ENCODE measurements around the gene AJM1.
"Not testable (repeated sequence)": the region's sequence is repeated elsewhere in the genome, so short reads cannot be mapped to it uniquely, and the experiment has no call there.

The AJM1 gene

GRCh38 chr9:136832581-136832980, 9.7 kb upstream of the AJM1 start:
- DNase-seq = no peak

DNA sequence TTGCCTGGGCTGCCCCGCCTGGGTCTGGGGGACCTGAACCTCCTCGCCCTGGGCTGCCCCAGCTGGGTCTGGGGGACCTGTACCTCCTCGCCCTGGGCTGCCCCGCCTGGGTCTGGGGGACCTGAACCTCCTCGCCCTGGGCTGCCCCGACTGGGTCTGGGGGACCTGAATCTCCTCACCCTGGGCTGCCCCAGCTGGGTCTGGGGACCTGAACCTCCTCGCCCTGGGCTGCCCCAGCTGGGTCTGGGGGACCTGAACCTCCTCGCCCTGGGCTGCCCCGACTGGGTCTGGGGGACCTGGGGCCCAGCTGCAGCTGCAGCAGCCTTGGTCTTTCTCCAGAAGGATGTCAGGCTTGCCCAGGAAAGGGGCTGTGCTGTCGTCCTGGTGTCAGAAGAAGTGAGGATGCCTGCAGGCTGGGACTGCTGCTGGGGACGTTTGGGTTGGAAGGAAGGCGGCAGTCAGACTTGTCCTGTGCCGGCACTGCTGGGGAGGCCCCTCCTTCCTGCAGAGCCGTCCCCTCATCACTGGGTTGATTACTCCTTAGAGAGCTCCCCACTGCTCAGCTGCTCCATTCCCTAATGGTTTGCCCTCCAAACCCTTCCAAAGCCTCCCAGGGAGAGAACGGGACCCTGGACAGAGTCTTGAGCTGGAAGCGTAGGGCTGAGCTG, 8.8 kb upstream of the AJM1 start:
- DNase-seq = not testable (repeated sequence)

- DNase-seq = no peak
Measured at GRCh38 chr9:136835162-136835931, 6.9 kb upstream of the AJM1 start.

- no peak for DNase-seq
Measured at GRCh38 chr9:136835932-136836904, 6.1 kb upstream of the AJM1 start.

GRCh38 chr9:136837146-136837855, 5.0 kb upstream of the AJM1 start:
- no peak for DNase-seq

GRCh38 chr9:136837856-136838277, 4.4 kb upstream of the AJM1 start:
- not testable (repeated sequence) for DNase-seq

GRCh38 chr9:136838314-136839228, 3.7 kb upstream of the AJM1 start:
- no peak for DNase-seq

- no peak for DNase-seq
Measured at GRCh38 chr9:136839229-136840139, 2.8 kb upstream of the AJM1 start.

DNA sequence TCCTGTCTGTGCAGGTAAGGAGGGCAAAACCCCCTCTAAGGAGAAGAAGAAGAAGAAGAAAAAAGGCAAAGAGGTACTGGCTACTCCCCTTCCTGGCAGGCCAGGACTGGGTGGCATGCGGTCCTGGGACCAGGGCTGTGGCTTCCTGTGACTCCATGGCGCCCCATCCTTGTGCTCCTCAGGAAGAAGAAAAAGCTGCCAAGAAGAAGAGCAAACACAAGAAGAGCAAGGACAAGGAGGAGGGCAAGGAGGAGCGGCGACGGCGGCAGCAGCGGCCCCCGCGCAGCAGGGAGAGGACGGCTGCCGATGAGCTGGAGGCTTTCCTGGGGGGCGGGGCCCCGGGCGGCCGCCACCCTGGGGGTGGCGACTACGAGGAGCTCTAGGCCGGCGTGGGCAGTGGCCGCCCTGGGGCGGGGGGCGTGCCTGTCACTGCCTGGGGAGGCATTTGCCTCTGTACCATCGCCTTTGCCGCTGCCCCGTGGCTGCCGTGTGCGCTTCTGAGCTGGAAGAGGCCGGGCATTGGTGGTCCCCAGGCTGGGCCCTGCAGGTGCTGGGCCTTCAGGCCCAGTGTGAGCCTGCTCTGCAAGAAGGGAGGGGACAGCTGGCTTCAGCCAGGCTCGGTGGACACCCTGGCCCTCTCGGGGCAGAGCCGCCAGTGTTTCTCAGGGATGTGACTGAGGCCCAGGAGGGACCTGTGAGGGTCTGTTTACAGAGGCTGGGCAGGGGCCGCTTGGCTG, 2.0 kb upstream of the AJM1 start:
- DNase-seq = no peak

DNA sequence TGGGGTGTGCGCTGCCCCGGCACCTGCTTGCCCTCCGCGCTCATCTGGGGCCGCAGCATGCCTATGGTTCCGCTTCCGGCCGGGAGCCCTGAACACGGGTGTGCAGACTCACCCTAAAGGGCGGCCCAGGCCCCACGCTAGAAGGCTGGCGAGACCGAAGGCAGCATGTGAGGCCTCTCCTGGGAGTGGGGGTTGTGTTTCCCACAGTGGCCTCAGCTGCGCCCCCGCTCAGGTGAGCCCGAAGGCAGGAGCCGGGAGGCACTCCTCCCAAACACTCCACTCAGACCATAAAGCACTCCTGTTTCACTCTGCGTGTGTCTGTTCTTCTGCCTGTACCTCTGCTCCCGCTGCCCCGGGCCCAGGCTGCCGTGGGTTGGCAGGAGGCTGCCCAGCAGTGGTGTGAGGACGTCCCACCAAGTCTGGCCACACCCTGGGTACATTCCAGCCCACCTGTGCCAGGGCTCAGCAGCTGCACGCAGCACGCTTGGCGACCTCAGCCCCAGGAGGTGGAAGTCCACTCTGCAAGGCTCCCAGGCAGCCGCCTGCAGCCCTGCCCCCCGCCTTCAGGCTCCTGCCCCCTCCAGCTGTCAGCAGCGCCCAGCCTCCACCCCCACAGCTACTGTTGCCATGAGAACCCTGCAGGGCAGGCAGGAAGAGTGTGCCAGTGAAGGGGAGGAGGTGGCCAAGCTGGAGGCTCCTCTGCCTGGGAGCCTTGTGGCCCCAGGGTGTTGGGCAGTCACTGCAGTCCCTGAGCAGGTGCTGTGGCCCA, 1.2 kb upstream of the AJM1 start:
- DNase-seq = no peak

DNA sequence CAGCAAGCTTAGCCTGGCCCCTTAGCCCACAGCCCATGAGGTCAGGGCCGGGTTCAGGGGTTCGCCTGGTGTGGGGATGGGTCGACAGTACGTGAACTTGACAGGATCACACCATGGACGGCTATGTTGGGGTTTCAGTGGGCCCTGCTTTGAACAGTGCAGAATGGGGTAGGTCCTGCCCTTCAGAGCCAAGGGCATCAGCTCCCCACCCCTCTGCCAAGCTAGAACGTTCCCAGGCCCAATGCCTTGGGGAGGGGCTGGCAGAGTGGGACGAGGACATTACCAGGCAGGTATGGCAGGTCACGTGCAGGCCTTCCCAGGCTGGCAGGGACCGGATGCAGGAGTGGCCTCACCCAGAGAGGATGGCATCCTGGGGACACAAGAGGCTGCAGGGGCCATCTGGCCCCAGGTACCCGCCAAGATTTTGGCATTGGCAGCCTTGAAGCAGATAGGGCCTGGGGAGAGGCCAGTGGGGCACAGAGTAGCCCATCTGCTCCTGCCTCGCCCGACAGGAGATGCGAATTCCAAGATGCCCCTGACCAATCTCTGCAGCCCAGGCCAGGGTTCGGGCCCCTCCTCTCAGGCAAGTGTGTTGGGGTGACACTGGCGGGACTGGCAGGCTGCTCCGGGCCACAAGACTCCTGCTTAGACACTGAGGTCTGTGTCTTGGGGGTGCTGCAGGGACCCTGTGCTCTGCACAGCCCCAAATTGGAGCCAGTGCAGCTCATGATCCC, 465 bp upstream of the AJM1 start:
- DNase-seq = not testable (repeated sequence)

- not testable (repeated sequence) for DNase-seq
Measured at GRCh38 chr9:136843159-136843800, 1.0 kb downstream of the AJM1 start.

DNA sequence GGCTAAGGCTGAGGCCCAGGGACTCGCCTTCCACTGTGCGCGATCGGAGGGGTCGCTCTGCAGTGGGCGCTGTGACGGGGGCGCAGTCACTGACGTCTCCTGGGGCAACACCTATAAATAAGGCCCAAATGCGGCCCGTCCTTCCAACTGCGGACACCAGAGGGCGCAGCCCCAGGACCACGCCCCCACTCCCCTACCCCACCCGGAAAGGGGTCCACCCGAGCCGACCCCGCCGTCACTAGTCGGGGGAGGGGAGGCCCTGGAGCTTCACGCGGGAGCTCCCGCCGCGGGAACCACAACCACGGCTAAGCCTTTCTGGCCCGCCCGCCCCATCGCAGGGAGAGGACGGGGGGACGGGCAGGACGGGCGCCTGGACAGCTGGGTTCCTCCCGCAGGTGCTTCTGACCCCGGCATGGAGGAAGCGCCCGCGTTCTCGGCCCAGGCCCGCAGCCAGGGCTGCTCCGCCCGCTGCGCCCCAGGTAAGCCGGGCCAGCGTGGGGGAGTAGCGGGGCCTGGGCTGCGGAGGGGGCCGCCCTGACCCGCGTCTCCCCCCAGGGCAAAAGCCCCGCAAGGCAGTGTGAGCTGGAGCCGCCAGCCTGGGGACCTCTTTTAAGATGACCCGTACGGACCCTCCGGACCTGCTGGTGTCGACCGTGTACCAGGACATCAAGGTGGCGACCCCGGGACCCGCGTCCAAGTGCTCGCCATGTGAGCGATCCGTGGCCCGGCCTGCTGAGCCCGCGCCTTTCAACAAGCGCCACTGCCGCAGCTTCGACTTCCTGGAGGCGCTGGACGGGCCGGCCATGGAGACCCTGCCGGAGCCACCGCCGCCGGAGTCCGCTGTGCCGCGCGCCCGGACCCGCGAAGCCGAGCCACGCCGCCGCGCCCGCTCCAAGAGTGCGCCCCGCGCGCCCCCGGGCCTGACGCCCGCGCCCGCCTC, 1.8 kb downstream of the AJM1 start:
- DNase-seq = peak; percentile 22 to 53 (median 47)

GRCh38 chr9:136844761-136845464, 2.6 kb downstream of the AJM1 start:
- DNase-seq = no peak

- DNase-seq = no peak
Measured at GRCh38 chr9:136845465-136846260, 3.4 kb downstream of the AJM1 start.
